Measurements from ENCODE around the gene DNAJC10.
"Not testable (repeated sequence)": the region's sequence is repeated elsewhere in the genome, so short reads cannot be mapped to it uniquely, and the experiment has no call there.

DNAJC10 gene

GRCh38 chr2:182719116-182719515, 3.1 kb downstream of the DNAJC10 start:
- not testable (repeated sequence) for FAIRE-seq; DNase-seq (ENCODE audit: insufficient read length, low spot score)

GRCh38 chr2:182724656-182725055, 8.6 kb downstream of the DNAJC10 start:
- FAIRE-seq (peak; percentile 11), DNase-seq (ENCODE audit: insufficient read length, low spot score) (no peak)

GRCh38 chr2:182726473-182726872, 10.4 kb downstream of the DNAJC10 start:
- FAIRE-seq = peak; percentile 39
- DNase-seq (ENCODE audit: insufficient read length, low spot score) = no peak

- no peak for DNase-seq (ENCODE audit: insufficient read length, low spot score)
- FAIRE-seq = peak; percentile 37
These were observed 12.0 kb downstream of the DNAJC10 start for GRCh38 chr2:182728014-182728413.

- DNase-seq (ENCODE audit: insufficient read length, low spot score) (no peak), FAIRE-seq (no peak)
These were observed 13.8 kb downstream of the DNAJC10 start for GRCh38 chr2:182729710-182730339.

- FAIRE-seq = no peak
- DNase-seq (ENCODE audit: insufficient read length, low spot score) = no peak
These were observed 14.4 kb downstream of the DNAJC10 start for GRCh38 chr2:182730486-182730885.

GRCh38 chr2:182732736-182733135, 16.7 kb downstream of the DNAJC10 start:
- FAIRE-seq (no peak), DNase-seq (ENCODE audit: insufficient read length, low spot score) (no peak)

GRCh38 chr2:182733572-182733971, 17.5 kb downstream of the DNAJC10 start:
- FAIRE-seq (no peak), DNase-seq (ENCODE audit: insufficient read length, low spot score) (no peak)

- not testable (repeated sequence) for FAIRE-seq; DNase-seq (ENCODE audit: insufficient read length, low spot score)
These were observed 20.8 kb downstream of the DNAJC10 start for GRCh38 chr2:182736856-182737255.

GRCh38 chr2:182740701-182741100, 24.6 kb downstream of the DNAJC10 start:
- FAIRE-seq = peak; percentile 28
- DNase-seq (ENCODE audit: insufficient read length, low spot score) = no peak

- no peak for FAIRE-seq
- no peak for DNase-seq (ENCODE audit: insufficient read length, low spot score)
These were observed 25.6 kb downstream of the DNAJC10 start for GRCh38 chr2:182741620-182742019.

- DNase-seq (ENCODE audit: insufficient read length, low spot score) = no peak
- FAIRE-seq = no peak
These were observed 28.4 kb downstream of the DNAJC10 start for GRCh38 chr2:182744490-182744889.

GRCh38 chr2:182745061-182745460, 29.0 kb downstream of the DNAJC10 start:
- DNase-seq (ENCODE audit: insufficient read length, low spot score) (no peak), FAIRE-seq (no peak)

GRCh38 chr2:182745894-182746293, 29.8 kb downstream of the DNAJC10 start:
- FAIRE-seq; DNase-seq (ENCODE audit: insufficient read length, low spot score): not testable (repeated sequence)

- FAIRE-seq (no peak), DNase-seq (ENCODE audit: insufficient read length, low spot score) (no peak)
These were observed 38.2 kb downstream of the DNAJC10 start for GRCh38 chr2:182754231-182754630.

- DNase-seq (ENCODE audit: insufficient read length, low spot score) = no peak
- no peak for FAIRE-seq
These were observed 42.3 kb downstream of the DNAJC10 start for GRCh38 chr2:182758379-182758778.

- DNase-seq (ENCODE audit: insufficient read length, low spot score) (no peak), FAIRE-seq (peak; percentile 31)
These were observed 45.8 kb downstream of the DNAJC10 start for GRCh38 chr2:182761903-182762302.

- FAIRE-seq (no peak), DNase-seq (ENCODE audit: insufficient read length, low spot score) (peak; percentile 2)
These were observed 47.4 kb downstream of the DNAJC10 start for GRCh38 chr2:182763311-182763912.

- DNase-seq (ENCODE audit: insufficient read length, low spot score) (no peak), FAIRE-seq (no peak)
These were observed 50.6 kb downstream of the DNAJC10 start for GRCh38 chr2:182766626-182767025.

GRCh38 chr2:182767578-182767977, 51.5 kb downstream of the DNAJC10 start:
- DNase-seq (ENCODE audit: insufficient read length, low spot score) = no peak
- FAIRE-seq = no peak

GRCh38 chr2:182768950-182769349, 52.9 kb downstream of the DNAJC10 start:
- FAIRE-seq; DNase-seq (ENCODE audit: insufficient read length, low spot score): not testable (repeated sequence)

- DNase-seq (ENCODE audit: insufficient read length, low spot score) (no peak), FAIRE-seq (no peak)
These were observed 63.3 kb downstream of the DNAJC10 start for GRCh38 chr2:182779323-182779722.
